GM18517 (cell line): ENCODE data around the gene CHRM4.
A peak's percentile ranks its signal among the peaks of the same experiment; 100 is the strongest.

ENCODE experiments used
- ATAC-seq: cut with Tn5 transposase; IDR thresholded peaks from one replicate; pipeline ENCODE4 v1.9.1; 2021; ENCODE audit warnings: mild to moderate bottlenecking, moderate library complexity; ENCODE audit not compliant: unreplicated experiment

Gene CHRM4

GRCh38 chr11:46404476-46405017 is 13.0 kb upstream of the CHRM4 start:
- ATAC-seq = no peak

- no peak for ATAC-seq
These were observed 11.7 kb upstream of the CHRM4 start for GRCh38 chr11:46402957-46403902.

GRCh38 chr11:46397526-46397925 is 6.0 kb upstream of the CHRM4 start:
- ATAC-seq = no peak

GRCh38 chr11:46393759-46394158 is 2.2 kb upstream of the CHRM4 start:
- ATAC-seq = no peak

GRCh38 chr11:46393231-46393616 is 1.6 kb upstream of the CHRM4 start:
- ATAC-seq = no peak

- peak; percentile 52 for ATAC-seq
These were observed 1.1 kb upstream of the CHRM4 start for GRCh38 chr11:46392421-46393230.

- ATAC-seq = no peak
These were observed 394 bp downstream of the CHRM4 start for GRCh38 chr11:46391186-46391577.

GRCh38 chr11:46390331-46391171 is 1.0 kb downstream of the CHRM4 start:
- no peak for ATAC-seq

- peak; percentile 38 for ATAC-seq
These were observed 1.9 kb downstream of the CHRM4 start for GRCh38 chr11:46389450-46390330.

- ATAC-seq = no peak
These were observed 2.7 kb downstream of the CHRM4 start for GRCh38 chr11:46388619-46389449.

- ATAC-seq = no peak
These were observed 3.5 kb downstream of the CHRM4 start for GRCh38 chr11:46387919-46388618.

- ATAC-seq = no peak
These were observed 4.1 kb downstream of the CHRM4 start for GRCh38 chr11:46387456-46387855.

- ATAC-seq = no peak
These were observed 4.9 kb downstream of the CHRM4 start for GRCh38 chr11:46386674-46387073.

- no peak for ATAC-seq
These were observed 5.5 kb downstream of the CHRM4 start for GRCh38 chr11:46386005-46386578.

GRCh38 chr11:46385169-46386004 is 6.2 kb downstream of the CHRM4 start:
- ATAC-seq = no peak

GRCh38 chr11:46383974-46384701 is 7.4 kb downstream of the CHRM4 start:
- no peak for ATAC-seq
